Pancreas (tissue), 10 donors: Measurements from ENCODE around the gene ID3. TPM values are rescaled to one million over a fixed set of nuclear protein-coding genes. Genes with fewer than 3 reads are reported as not detected.

Source experiments
- ATAC-seq, 4 donors: fragments of 200-7000 bp; cut with Tn5 transposase; one replicate each; pipeline versions ENCODE4 v1.8.0 to v1.9.1; 2020; ENCODE audit warnings: mild to moderate bottlenecking in 4 of 4, moderate library complexity in 4 of 4
- DNase-seq, 6 donors: peaks; one replicate each; pipeline ENCODE4 v3.0.0-alpha.2; 2020
- FAIRE-seq: peaks from 2 replicates; lab custom pipeline; 2012; peaks lifted over from hg19 to GRCh38; lab: Jason Lieb, UNC
- H3K27ac ChIP-seq, 4 donors: fragments of 200-600 bp; sonication (generic); 1 replicate in 3 of 4; 2 replicates in 1 of 4; pipeline versions ENCODE4 v1.5.0 to v1.8.0; 2020
- H3K27me3 ChIP-seq, 4 donors: fragments of 200-600 bp; one replicate each; pipeline ENCODE4 v1.8.0; 2021
- H3K36me3 ChIP-seq, 3 donors: fragments of 200-600 bp; sonication (generic) in 1 of 3; one replicate each; pipeline versions ENCODE4 v1.5.0 to v1.8.0; 2020 to 2021
- H3K4me1 ChIP-seq, 3 donors: fragments of 200-600 bp; one replicate each; pipeline ENCODE4 v1.8.0; 2021
- H3K4me3 ChIP-seq, 4 donors: fragments of 200-600 bp; sonication (generic) in 2 of 4; one replicate each; pipeline versions ENCODE4 v1.5.0 to v1.8.0; 2020 to 2021
- H3K9me3 ChIP-seq, 4 donors: fragments of 200-600 bp; one replicate each; pipeline ENCODE4 v1.8.0; 2021
- CTCF ChIP-seq, 4 donors: fragments of 200-600 bp; sonication (generic) in 3 of 4; IDR thresholded peaks; one replicate each; pipeline versions ENCODE4 v1.5.0 to v1.8.0; 2021; ENCODE audit warnings: antibody characterized with exemption in 4 of 4
- WGBS, 2 donors: extraction: QIAGEN DNeasy Blood & Tissue Kit; methylation state at CpG; one replicate each; pipeline ENCODE4 v1.1.7; 2013; 5-methylcytosine and 5-hydroxymethylcytosine counted together
- intact Hi-C, 3 donors: fragments of 100-400 bp; cut with DNase I; formaldehyde crosslinking; loops; one replicate each; pipeline versions ENCODE4 v1.11.1 to v1.14.2; 2022
- polyA plus RNA-seq, 2 donors: library from polyadenylated mRNA; stranded (reverse); fragments of 200-250 nt; gene quantifications; one replicate each; pipeline ENCODE4 v1.2.3, GENCODE V29; 2013
- total RNA-seq, 6 donors: library from RNA; stranded (reverse); fragmentation: NEBNext Ultra II Directional in 4 of 6; extraction: Animal tissue kit (Norgen Biotek cat#: 25700) in 4 of 6; gene quantifications; one replicate each; pipeline versions ENCODE4 v1.2.1 to v1.2.4, GENCODE V29; 2021 to 2023
- donor health status: healthy with polysubstance abuse.
- donor health status: DM: no; HTN: no; CAD: no; lungs with moderate emphysema.
- donor health status: DM: no; HTN: no; CAD: no.
- donor health status: control.
- donor health status: control.
- donor health status: Bipolar disorder and iron deficiency.
- donor health status: DM: yes; HTN: yes; CAD: no.
- donor health status: DM: no; HTN: no; CAD: no.
- donor health status: DM: no; HTN: no; CAD: no.
- donor health status: DM: yes; HTN: yes; CAD: no.

The ID3 gene
- total and polyA plus RNA-seq, 8 donors, result 16.6 to 54.0 (median 36.8) TPM

GRCh38 chr1:23600283-23600682 is 41.0 kb upstream of the ID3 start:
- intact Hi-C loops, result no loop called here
- DNase-seq (no peak), ATAC-seq (no peak), FAIRE-seq (no peak)
- H3K27me3 ChIP-seq, result no peaks in the 10 kb centered on the region
- H3K27ac ChIP-seq, result no peak overlapping the region
- WGBS, 2 donors, result 79 to 85% methylated on average over 6 of the region's 6 CpGs
- no peak overlapping the region for H3K4me3 ChIP-seq
- no peak for TF ChIP-seq CTCF (IDR thresholded peaks at IDR 0.05)
- H3K4me1 ChIP-seq, result no peaks in the 10 kb centered on the region
- no peaks in the 10 kb centered on the region for H3K9me3 ChIP-seq
- no peaks in the 10 kb centered on the region for H3K36me3 ChIP-seq

GRCh38 chr1:23599125-23599524 is 39.8 kb upstream of the ID3 start:
- no peaks in the 10 kb centered on the region for H3K27me3 ChIP-seq
- no peak for TF ChIP-seq CTCF (IDR thresholded peaks at IDR 0.05)
- no peak overlapping the region for H3K27ac ChIP-seq
- no peaks in the 10 kb centered on the region for H3K36me3 ChIP-seq
- ATAC-seq (no peak), DNase-seq (no peak), FAIRE-seq (no peak)
- H3K4me3 ChIP-seq, result no peak overlapping the region
- intact Hi-C loops, result no loop called here
- H3K4me1 ChIP-seq, result peaks cover 0 to 5% (median 4%) of the 10 kb centered on the region in 3 donors
- 83 to 93% methylated on average over 1 of the region's 1 CpG for WGBS, 2 donors
- H3K9me3 ChIP-seq, result no peaks in the 10 kb centered on the region

- TF ChIP-seq CTCF (IDR thresholded peaks at IDR 0.05), result no peak
- ATAC-seq (no peak), FAIRE-seq (no peak), DNase-seq (no peak)
- no peaks in the 10 kb centered on the region for H3K27me3 ChIP-seq
- peaks cover 0 to 10% (median 5%) of the 10 kb centered on the region in 3 donors for H3K4me1 ChIP-seq
- H3K27ac ChIP-seq, result no peak overlapping the region
- intact Hi-C loops, result no loop called here
- H3K36me3 ChIP-seq, result no peaks in the 10 kb centered on the region
- WGBS, 2 donors, result 80 to 82% methylated on average over 8 of the region's 8 CpGs
- no peaks in the 10 kb centered on the region for H3K9me3 ChIP-seq
- H3K4me3 ChIP-seq, result no peak overlapping the region
Observed at GRCh38 chr1:23598424-23598823, 39.1 kb upstream of the ID3 start.

GRCh38 chr1:23597635-23598388 is 38.5 kb upstream of the ID3 start:
- FAIRE-seq, result no peak
- Histone ChIP-seq H3K4me3 (no peak overlapping the region), H3K27me3 (no peaks in the 10 kb centered on the region), H3K4me1 (peaks cover 0 to 16% (median 5%) of the 10 kb centered on the region in 3 donors), H3K9me3 (no peaks in the 10 kb centered on the region), H3K27ac (no peak overlapping the region), H3K36me3 (no peaks in the 10 kb centered on the region)
- no peak for ATAC-seq
- intact Hi-C loops, result no loop called here
- no peak for DNase-seq
- WGBS, 2 donors, result 84 to 89% methylated on average over 4 of the region's 4 CpGs
- TF ChIP-seq CTCF (IDR thresholded peaks at IDR 0.05), result no peak
